A673 (cell line): ENCODE results near the gene B3GALT6.

Experiments
- CTCF ChIP-seq: fragments of 300-800, 200-600 bp; sonication (generic); conservative IDR thresholded peaks from 2 replicates; pipeline ENCODE4 v1.5.1; 2017; ENCODE audit warnings: low read depth, mild to moderate bottlenecking, antibody characterized with exemption, low read length, moderate library complexity, mixed read lengths
- EZH2 ChIP-seq: fragments of 200-600 bp; sonication (generic); IDR thresholded peaks from 2 replicates; pipeline ENCODE4 v1.6.1; 2017; ENCODE audit warnings: borderline replicate concordance, low read depth, mild to moderate bottlenecking, mixed read lengths, antibody characterized with exemption, low read length; ENCODE audit not compliant: poor library complexity, severe bottlenecking

DNA sequence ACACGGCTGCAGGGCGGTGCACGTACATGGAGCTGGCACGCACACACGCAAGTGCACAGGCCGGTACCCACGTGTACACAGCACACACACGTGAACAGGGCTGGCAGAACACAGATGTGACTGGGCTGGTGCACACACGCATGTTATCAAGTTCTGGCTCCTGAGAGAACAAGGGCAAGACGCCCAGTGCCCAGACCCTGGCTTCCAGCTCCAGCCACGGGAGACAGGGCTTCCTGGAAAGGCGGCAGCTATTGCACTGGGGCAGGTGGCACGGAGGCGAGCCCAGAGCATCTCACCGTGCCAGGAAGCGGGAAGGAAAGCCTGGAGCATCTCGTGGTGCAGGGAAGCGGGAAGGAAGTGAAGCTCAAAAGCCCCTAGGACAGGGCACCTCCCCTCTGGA lies 6.1 kb upstream of the B3GALT6 start:
- TF ChIP-seq EZH2, result no peak
- no peak for TF ChIP-seq CTCF
